OCI-LY1 (cell line): ENCODE results near the gene SLC8A1.

Experiments
- H2AFZ ChIP-seq: fragments of 200-600 bp; sonication (generic), shearing (Covaris generic); 2 replicates; pipeline ENCODE4 v1.6.0; 2014; ENCODE audit warnings: antibody characterized with exemption, mild to moderate bottlenecking, low read length
- H3F3A ChIP-seq: fragments of 200-600 bp; sonication (generic), shearing (Covaris generic); 2 replicates; pipeline ENCODE4 v1.6.0; 2014; ENCODE audit warnings: mild to moderate bottlenecking, antibody characterized with exemption, low read length, moderate library complexity; ENCODE audit not compliant: insufficient read depth
- H3K27ac ChIP-seq: fragments of 200-600 bp; sonication (generic); 2 replicates; pipeline ENCODE4 v1.5.1; 2014; ENCODE audit warnings: low read length, mixed run types, mild to moderate bottlenecking, low read depth; ENCODE audit not compliant: poor library complexity, severe bottlenecking
- H3K27me3 ChIP-seq: fragments of 200-600 bp; sonication (generic); 2 replicates; pipeline ENCODE4 v1.6.0; 2014; ENCODE audit warnings: antibody characterized with exemption, mild to moderate bottlenecking, low read length, moderate library complexity; ENCODE audit not compliant: insufficient read depth
- H3K36me3 ChIP-seq: fragments of 200-600 bp; sonication (generic); 2 replicates; pipeline ENCODE4 v1.6.1; 2014; ENCODE audit warnings: mild to moderate bottlenecking, antibody characterized with exemption, low read length, moderate library complexity, mixed read lengths; ENCODE audit not compliant: insufficient read depth
- H3K4me1 ChIP-seq: fragments of 200-600 bp; sonication (generic); 2 replicates; pipeline ENCODE4 v1.5.1; 2014; ENCODE audit warnings: mild to moderate bottlenecking, low read length, moderate library complexity; ENCODE audit not compliant: insufficient read depth, severe bottlenecking
- H3K4me2 ChIP-seq: fragments of 200-600 bp; sonication (generic), shearing (Covaris generic); 2 replicates; pipeline ENCODE4 v1.6.1; 2014; ENCODE audit warnings: low read length
- H3K4me3 ChIP-seq: fragments of 200-600 bp; sonication (generic); 2 replicates; pipeline ENCODE4 v1.5.1; 2014; ENCODE audit warnings: low read length, low read depth, mild to moderate bottlenecking, mixed read lengths; ENCODE audit not compliant: poor library complexity, severe bottlenecking
- H3K79me2 ChIP-seq: fragments of 200-600 bp; shearing (Covaris generic); 2 replicates; pipeline ENCODE4 v1.6.1; 2016; ENCODE audit warnings: mixed run types, low read length, mixed read lengths; ENCODE audit not compliant: insufficient read depth
- H3K9ac ChIP-seq: fragments of 200-600 bp; sonication (generic), shearing (Covaris generic); 2 replicates; pipeline ENCODE4 v1.6.1; 2014; ENCODE audit warnings: mild to moderate bottlenecking, low read length, mixed read lengths
- H3K9me2 ChIP-seq: fragments of 200-600 bp; sonication (generic), shearing (Covaris generic); 2 replicates; pipeline ENCODE4 v1.6.1; 2014; ENCODE audit warnings: low read depth, mild to moderate bottlenecking, low read length, mixed read lengths
- H3K9me3 ChIP-seq: fragments of 200-600 bp; shearing (Covaris generic); 2 replicates; pipeline ENCODE4 v1.6.1; 2014; ENCODE audit warnings: low read length, mixed read lengths
- H4K20me1 ChIP-seq: fragments of 200-600 bp; sonication (generic), shearing (Covaris generic); 2 replicates; pipeline ENCODE4 v1.6.0; 2016; ENCODE audit warnings: mild to moderate bottlenecking, low read length; ENCODE audit not compliant: insufficient read depth
- CTCF ChIP-seq: fragments of 200-600 bp; sonication (generic), shearing (Covaris generic); IDR thresholded peaks from 2 replicates; pipeline ENCODE4 v1.5.1; 2017; ENCODE audit warnings: mild to moderate bottlenecking, antibody characterized with exemption, low read length, moderate library complexity, mixed read lengths
- EZH2 ChIP-seq: fragments of 200-600 bp; sonication (generic), shearing (Covaris generic); IDR thresholded peaks from 2 replicates; pipeline ENCODE4 v1.8.0; 2017; ENCODE audit warnings: borderline replicate concordance, mixed run types, mild to moderate bottlenecking, antibody characterized with exemption, low read length, moderate library complexity, mixed read lengths

The SLC8A1 gene

GRCh38 chr2:40487602-40488001 is 35.7 kb upstream of the SLC8A1 start:
- Histone ChIP-seq H3K79me2 (no peaks in the 10 kb centered on the region), H3K4me2 (no peak overlapping the region), H3F3A (no peaks in the 10 kb centered on the region), H3K9ac (no peak overlapping the region), H3K9me3 (no peaks in the 10 kb centered on the region), H3K36me3 (no peaks in the 10 kb centered on the region), H3K27ac (no peak overlapping the region), H3K27me3 (no peaks in the 10 kb centered on the region), H4K20me1 (no peaks in the 10 kb centered on the region), H3K4me1 (no peaks in the 10 kb centered on the region), H3K9me2 (no peaks in the 10 kb centered on the region), H2AFZ (no peak overlapping the region), H3K4me3 (no peak overlapping the region)
- TF ChIP-seq CTCF (no peak), EZH2 (no peak)

GRCh38 chr2:40485854-40486253 is 34.0 kb upstream of the SLC8A1 start:
- H3K9me2 ChIP-seq, result no peaks in the 10 kb centered on the region
- TF ChIP-seq EZH2 (no peak), CTCF (no peak)
- no peaks in the 10 kb centered on the region for H3K4me1 ChIP-seq
- H3K27ac ChIP-seq, result no peak overlapping the region
- H3F3A ChIP-seq, result no peaks in the 10 kb centered on the region
- no peak overlapping the region for H3K4me2 ChIP-seq
- H3K4me3 ChIP-seq, result no peak overlapping the region
- H4K20me1 ChIP-seq, result no peaks in the 10 kb centered on the region
- H3K36me3 ChIP-seq, result no peaks in the 10 kb centered on the region
- no peaks in the 10 kb centered on the region for H3K79me2 ChIP-seq
- H3K27me3 ChIP-seq, result no peaks in the 10 kb centered on the region
- H3K9me3 ChIP-seq, result no peaks in the 10 kb centered on the region
- no peak overlapping the region for H2AFZ ChIP-seq
- H3K9ac ChIP-seq, result no peak overlapping the region

GRCh38 chr2:40485318-40485717 is 33.4 kb upstream of the SLC8A1 start:
- Histone ChIP-seq H3F3A (no peaks in the 10 kb centered on the region), H3K9ac (no peak overlapping the region), H3K4me3 (no peak overlapping the region), H3K79me2 (no peaks in the 10 kb centered on the region), H3K9me3 (no peaks in the 10 kb centered on the region), H3K27me3 (no peaks in the 10 kb centered on the region), H3K9me2 (no peaks in the 10 kb centered on the region), H3K27ac (no peak overlapping the region), H4K20me1 (no peaks in the 10 kb centered on the region), H3K36me3 (no peaks in the 10 kb centered on the region), H2AFZ (no peak overlapping the region), H3K4me1 (no peaks in the 10 kb centered on the region), H3K4me2 (no peak overlapping the region)
- TF ChIP-seq CTCF, result no peak
- TF ChIP-seq EZH2, result no peak
